HG03280 (cell line): Measurements from ENCODE around the gene SERPINA6.
"Not testable (repeated sequence)": the region's sequence is repeated elsewhere in the genome, so short reads cannot be mapped to it uniquely, and the experiment has no call there.

Experiments
- ATAC-seq: cut with Tn5 transposase; IDR thresholded peaks from one replicate; pipeline ENCODE4 v1.9.1; 2021; ENCODE audit warnings: mild to moderate bottlenecking, moderate library complexity; ENCODE audit not compliant: unreplicated experiment

SERPINA6 gene

DNA sequence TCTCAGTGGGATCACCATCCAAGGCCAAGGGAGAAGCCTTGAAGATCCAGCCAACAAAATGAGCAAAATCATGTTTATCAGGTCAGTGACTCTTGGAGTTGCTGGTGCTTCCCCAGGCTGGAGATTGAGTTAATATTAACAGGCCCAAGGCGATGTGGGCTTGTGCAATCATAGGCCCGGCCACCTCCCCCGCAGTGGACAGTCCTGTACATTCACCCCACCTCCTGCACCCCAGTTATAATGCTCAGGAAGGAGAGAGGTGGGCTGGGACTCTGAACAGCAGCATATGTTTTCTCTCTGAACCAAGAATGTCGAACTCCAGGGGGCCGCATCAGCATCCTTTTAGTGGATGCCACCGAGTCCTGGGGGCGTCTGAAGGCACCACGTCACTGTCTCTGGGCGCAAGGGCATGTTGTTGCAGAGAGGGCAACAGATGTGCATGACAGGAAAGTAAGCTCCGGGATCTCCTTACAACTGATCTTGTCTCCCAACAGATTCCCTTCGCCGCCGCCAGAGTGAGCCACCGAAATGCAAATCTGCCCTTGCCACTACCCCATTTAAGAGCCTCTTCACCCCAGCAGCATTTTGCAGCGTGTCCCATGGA lies 32.2 kb upstream of the SERPINA6 start:
- no peak for ATAC-seq

DNA sequence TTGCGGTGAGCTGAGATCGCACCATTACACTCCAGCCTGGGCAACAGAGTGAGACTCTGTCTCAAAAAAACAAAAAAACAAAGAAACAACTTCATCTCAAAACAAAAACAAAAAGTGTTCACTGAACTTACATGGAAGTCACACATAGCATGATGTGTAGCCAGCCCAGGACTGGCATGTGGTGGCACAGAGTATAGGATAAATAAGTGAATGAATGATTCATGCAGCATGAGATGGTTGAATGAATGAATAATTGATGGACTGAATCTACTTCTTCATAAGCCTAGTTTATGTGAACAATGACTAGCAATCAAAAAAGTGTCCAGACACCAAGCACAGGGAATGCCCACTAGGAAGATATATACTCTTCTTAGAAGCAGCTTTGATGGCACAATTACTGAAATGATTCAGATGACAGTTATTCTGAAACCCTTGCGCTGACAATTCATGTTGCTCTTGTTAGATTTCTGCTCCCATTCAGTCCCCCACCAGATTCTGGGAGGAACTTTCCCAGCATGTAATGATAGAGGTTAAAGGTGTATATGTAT lies 31.6 kb upstream of the SERPINA6 start:
- no peak for ATAC-seq

DNA sequence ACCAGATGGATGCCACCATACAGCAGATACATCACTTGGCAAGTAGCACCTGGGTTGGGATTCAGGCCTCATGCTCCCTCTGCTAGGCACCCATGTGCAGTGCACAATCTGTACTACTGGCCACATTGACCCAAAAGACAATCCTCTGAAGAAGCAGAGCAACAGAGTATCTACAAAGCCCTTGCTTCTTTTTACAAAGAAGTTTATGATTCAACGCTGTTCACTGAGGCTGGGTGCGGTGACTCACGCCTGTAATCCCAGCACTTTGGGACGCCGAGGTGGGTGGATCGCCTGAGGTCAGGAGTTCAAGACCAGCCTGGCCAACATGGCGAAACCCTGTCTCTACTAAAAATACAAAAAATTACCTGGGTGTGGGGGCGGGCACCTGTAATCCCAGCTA lies 31.1 kb upstream of the SERPINA6 start:
- not testable (repeated sequence) for ATAC-seq

DNA sequence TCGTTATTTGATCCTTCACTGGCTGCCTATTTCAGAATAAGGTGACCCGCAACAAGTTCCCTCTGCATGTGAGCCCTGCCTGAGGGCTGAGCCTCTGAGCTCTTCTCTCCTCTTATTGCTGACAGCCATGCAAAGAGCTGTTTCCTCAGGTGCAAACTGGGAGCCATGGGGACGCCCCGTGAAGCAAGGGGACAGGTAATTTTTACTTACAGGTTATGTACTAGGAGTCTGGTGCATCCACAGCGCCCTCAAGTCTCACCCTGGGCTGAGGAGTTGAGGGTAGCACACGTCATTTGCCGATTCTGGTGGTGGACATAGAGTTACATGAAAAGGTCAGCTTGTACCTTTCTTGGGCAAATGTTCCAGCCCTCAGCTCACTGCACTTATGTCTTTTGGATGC lies 26.1 kb upstream of the SERPINA6 start:
- no peak for ATAC-seq

DNA sequence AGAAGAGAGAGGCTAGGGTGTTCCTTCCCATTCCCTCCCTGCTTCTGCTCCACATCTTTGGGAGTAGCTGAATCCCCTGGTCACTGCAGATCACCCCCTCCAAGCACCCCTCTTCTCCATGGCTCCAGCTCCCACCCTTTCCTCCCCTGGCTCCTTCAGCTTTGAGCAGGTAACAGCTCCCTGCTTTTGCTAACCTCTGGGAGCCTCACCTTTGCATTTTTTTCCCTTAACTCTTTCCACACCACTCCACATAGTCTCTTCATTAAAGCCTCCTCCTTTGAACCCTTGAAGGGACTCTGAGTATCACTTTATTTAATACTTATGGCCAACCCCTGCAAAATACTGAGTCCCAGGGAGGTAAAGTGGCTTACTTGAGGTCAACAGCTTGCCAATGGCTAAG lies 25.7 kb upstream of the SERPINA6 start:
- ATAC-seq: no peak

DNA sequence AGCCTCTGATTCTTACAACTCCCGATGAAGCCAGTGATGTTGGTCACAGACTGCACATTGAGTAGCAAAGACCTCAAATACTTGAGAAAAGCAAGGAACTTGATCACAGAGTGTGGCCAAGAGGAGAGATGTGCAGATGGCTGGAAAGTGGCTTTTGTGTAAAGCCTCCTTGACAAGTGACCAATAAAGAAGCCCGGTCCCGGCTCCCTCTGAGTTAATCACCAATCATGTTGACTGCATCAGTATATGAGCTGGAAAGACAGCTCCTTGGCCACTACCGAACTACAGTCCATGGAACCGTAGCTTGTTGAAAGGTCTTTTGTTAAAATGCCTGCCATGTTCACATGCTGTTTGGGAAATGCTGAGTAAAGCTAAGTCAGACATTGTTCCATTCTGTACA lies 23.7 kb upstream of the SERPINA6 start:
- no peak for ATAC-seq

DNA sequence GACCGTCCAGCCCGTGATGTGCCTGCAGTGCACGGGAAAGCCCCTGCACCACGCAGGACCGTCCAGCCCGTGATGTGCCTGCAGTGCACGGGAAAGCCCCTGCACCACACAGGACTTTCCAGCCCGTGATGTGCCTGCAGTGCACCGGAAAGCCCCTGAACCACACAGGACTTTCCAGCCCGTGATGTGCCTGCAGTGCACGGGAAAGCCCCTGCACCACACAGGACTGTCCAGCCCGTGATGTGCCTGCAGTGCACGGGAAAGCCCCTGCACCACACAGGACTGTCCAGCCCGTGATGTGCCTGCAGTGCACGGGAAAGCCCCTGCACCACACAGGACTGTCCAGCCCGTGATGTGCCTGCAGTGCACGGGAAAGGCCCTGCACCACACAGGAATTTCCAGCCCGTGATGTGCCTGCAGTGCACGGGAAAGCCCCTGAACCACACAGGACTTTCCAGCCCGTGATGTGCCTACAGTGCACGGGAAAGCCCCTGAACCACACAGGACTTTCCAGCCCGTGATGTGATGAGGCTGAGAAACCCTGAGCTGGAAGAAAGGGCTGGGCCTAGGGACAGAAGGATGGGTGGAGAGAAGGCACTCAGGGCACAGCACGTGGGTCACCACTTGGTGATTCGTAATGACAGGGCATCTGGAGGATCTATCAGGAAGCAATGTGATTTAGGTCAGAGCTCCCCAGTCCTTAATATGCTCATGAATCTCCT lies 23.1 kb upstream of the SERPINA6 start:
- not testable (repeated sequence) for ATAC-seq

DNA sequence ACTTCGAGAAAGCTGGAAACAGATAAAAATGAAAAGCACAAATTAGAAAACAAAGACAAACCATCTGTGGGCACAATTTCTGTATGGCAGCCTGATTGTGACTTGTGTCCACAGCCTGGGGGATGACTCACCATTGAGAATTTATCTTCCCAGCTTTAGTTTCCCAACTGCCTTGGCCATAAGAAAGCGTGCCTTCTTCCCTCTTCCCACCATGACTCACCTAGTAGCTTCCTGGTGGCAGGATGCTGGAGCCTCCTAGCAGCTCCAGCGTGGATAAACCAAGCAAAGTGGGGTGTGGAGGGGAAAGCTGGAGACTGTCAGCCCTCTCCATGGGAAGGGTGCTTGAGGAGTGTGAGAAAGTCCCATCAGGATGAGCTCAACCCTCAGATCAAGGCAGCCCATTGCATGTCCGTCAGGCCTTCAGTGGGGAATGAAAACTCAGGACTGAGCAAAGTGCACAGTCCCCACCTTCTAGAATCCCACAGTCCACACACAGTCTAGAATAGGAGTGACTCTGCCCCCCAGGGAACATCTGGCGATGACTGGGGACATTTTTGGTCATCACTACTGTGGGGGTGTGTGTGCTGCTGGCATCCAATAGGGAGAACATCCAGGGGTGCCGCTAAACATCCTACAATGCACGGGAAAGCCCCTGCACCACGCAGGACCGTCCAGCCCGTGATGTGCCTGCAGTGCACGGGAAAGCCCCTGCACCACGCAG lies 22.4 kb upstream of the SERPINA6 start:
- ATAC-seq: no peak

DNA sequence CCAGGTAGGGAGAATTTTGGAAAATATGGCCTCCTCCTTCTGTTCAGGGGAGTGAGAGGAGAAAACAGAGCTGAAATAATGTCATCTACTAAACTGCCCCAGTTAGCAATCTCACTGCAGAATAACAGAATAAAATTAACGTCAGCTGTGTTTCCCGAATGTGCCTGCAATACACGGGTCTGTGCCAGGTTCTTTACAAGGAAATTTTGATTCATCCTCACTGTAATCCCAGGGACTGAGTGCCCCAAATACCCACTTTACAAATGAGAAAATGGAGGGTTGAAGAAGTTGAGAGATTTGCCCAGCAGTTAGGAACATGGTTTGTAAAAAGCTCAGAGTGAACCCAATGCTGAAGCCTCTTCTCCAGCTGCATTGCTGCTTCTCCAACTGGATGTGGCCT lies 21.3 kb upstream of the SERPINA6 start:
- ATAC-seq: no peak

DNA sequence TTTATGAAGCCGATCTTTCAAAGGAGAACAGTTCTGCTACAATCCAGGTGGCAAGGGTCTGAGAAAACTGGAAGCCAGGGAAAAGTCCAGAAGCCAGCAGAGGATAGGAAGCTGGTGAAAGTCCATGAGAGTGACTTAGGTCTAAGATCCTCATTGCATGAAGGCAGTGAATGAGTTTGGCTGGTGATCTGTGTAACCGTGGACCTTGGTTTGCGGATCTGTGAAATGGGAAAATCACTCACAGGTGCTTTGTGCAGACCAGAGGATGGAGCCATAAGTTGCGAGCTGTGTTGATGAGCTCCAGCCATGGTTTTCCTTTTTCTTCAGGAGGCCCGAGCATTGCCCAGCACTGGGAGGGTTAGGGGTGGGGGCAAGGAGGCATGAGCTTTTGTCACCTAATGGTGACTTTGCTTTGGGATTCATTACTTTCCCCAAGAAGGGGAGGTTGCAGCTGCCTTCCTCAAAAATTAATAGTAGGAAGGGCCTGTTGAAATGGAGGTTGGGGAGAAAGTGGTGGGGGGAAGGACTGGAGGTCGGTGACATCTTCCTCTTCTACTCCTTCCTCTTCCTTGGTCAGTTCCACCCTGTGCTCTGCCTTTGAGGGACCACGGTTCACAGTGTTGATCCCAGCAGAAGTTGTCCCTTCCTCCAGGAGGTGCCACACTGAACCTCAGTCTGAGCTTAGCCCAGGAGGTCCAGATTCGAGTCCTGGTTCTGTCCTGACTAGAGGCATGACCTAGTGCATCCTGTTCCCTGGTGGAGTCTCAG lies 20.3 kb upstream of the SERPINA6 start:
- ATAC-seq: no peak

DNA sequence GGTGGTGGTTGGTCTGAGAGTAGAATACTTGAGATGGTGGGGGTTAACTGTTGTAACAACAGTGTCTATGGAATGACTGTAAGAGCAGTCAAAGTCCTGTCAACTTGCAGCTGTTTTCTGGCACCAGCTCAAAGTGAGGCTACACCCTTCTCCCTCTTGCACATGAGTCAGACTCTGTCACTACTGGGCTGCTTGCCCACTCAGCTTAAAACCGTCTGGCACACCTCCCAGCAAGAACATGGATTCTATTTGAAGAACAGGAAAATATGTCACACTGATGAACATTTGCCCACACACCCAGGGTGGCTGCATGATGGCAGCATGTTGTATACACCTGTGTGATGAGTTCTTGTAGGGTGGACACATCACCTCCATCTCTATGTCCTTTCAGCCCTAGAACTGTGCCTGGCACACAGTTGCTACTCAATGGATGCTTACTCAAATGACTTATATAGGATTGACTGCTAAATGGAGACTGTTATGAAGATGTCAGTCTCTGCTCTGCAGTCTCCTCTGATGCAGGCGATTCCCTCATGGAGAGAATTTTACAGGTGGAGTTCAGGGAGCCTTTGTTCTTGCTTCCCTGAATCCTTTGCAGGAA lies 19.3 kb upstream of the SERPINA6 start:
- no peak for ATAC-seq

DNA sequence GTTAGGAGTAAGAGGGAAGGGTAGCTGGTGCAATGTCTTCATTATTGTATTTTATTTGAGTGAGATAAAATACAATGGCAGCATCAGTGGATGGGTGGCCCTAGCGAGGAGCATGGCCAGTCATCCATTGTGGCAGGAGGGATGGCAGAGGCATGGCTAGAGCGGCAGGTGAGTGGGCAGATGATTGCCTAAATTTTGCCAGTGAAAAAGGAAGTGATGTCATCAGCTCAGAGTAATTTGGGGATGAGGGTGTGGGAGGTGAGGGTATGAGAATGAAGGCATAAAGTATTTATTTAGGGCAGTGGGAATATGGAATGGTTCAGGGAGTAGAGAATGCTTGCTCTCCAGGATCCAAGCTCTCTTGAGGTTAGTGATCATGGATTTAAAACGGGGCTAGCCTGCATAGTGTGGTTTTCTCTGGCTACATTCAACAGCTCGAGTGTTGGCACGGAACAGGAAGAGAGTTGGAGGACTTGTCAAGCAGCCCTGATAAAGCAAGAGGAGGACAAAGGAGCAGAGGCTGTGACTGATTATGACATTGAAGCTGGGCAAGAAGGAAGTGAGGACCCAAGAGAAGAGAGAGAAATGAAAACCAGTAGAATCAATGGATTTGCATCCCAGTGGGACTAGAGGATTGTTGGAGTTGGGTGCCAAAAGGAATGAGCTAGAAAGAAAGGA lies 18.7 kb upstream of the SERPINA6 start:
- ATAC-seq: no peak

DNA sequence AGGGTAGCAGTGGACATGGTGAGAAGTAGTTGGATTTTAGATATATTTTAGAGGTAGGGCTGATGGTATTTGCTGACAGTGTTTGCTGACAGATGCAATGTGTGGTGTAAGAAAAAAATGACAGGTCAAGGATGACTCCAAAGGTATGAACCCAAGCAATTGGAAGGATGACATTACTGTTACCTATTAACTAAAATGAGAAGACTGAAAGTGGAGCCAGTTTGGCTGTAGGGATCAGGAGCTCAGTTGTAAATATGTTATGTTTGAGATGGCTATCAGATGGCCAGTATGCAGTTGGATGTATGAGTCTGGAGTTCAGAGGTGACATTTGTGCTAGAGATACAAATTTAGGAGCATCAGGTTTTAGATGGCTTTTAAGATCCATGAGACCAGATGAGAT lies 17.4 kb upstream of the SERPINA6 start:
- ATAC-seq: no peak

DNA sequence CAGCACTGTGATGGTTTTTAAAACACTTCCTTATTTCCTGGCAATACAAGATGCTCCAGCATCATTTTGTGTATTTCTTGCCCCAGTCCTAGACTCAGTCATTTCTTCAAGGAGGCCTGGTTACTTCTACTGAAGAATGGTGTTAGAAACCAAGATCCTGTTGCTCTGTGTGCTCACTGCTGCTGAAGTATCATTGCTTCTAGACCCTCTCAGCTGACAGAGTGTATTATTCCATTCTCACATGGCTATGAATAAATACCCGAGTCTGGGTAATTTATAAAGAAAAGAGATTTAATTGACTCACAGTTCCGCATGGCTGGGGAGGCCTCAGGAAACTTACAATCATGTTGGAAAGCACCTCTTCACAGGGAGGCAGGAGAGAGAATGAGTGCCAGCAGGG lies 14.9 kb upstream of the SERPINA6 start:
- ATAC-seq: no peak

DNA sequence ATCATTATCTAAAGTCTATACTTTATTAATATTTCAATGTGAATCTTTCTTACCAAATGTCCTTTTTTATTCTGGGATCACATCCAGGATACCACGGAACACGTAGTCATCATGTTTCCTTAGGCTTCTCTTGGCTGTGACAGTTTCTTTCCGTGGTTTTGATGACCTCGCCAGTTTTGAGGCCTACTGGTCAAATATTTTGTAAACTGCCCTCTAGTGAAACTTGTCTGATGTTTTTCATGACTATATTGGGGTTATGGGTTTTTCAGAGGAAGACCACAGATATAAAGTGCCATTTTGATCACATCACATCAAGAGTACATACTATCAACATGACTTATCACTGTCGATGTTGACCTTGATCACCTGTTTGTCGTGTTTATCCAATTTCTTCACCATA lies 14.1 kb upstream of the SERPINA6 start:
- ATAC-seq: no peak

DNA sequence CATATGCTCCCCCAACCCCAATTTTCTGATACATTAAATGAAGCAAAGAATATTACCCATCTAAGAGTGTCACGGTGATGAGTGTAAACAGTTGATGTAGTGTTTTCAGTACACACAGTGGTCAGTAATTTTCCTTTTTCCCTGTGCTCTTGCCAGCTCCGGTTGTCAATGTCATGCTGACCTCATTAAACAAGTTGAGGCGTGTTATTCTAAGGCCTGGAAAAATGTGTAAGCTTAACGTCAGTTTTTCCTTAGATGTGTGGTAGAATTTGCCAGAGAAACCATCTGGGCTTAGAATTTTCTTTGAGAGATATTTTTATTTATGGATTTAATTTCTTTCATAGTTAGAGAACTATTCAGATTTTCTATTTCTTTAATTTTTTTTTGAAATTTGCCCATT lies 11.7 kb upstream of the SERPINA6 start:
- no peak for ATAC-seq

DNA sequence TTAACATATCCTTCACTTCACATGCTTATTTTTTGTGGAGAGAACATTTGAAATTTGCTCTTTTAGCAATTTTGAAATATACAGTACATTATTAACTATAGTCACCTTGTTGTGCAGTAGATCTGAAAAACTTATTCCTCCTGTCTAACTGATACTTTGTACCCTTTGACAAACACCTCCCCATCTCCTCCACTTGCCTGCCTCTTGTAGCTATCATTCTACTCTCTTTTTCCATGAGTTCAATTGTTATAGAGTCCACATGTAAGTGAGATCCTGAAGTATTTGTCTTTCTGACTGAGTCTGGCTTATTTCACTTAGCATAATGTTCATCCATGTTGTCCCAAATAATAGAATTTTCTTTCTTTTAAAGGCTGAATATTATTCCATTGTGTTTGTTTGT lies 9.5 kb upstream of the SERPINA6 start:
- no peak for ATAC-seq

DNA sequence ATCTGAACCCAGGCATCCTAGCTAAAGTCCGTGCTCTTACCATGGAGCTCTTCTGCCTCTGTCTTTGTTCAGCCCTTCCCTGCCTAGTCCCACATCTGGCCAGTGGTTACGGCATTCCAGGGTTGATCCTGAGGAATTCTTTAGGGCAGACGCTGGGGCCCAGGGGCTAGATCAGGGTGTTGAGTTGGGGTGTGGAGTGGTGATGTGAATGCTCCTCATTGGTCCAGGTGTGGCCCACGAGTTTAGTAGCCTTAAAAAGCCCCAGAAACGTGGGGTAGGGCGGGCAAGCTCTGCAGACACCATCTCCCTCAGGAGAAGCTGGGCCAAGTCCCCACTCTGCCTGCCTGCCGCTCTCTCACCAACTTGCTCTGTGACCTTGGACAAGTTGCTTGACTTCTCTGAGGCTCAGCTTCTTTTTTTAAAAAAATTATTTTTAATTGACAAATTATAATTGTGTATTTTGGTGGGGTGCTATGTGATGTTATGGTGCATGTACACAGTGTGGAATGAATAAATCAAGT lies 9.0 kb upstream of the SERPINA6 start:
- ATAC-seq: no peak

DNA sequence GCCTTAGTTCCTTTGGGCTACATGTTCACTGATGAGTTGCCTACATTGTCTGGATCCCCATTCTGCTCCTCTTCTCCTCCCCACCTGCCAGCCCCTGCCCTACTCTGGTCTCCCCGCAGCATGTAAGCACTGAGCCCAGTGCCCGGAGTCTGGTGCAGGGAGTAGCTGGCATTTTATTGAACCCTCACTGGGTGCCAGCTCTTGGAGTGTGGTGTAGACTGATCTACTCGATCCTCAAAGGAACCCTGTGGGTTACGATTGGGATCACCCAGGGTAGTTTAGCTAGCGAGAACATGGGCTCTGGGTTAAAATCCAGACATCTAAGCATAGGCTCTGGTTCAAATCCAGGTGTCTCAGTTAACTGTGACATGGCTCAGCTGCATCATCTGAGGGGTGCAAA lies 8.3 kb upstream of the SERPINA6 start:
- no peak for ATAC-seq

DNA sequence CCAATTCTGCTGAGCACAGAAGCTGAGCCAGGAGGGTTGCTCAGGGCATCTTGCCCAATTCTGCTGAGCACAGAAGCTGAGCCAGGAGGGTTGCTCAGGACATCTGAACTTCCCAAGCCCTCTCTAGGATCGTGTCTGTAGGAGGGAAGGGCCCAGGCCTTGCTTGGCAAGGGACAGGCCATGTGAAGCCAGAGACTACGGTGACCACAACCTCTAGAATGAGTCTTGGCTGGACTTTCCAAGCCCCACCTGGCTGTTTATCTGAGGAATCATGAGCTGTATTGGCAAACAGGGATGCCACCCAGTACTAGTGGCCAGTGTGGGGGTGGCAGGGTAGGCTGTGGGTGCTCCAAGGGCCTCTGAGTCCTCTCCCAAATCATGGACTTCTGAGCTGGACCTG lies 7.7 kb upstream of the SERPINA6 start:
- no peak for ATAC-seq
